HepG2 (cell line): ENCODE results near the gene BRAT1. TPM values are rescaled to one million over a fixed set of nuclear protein-coding genes. Genes with fewer than 3 reads are reported as not detected.
A peak's percentile ranks its signal among the peaks of the same experiment; 100 is the strongest.

Source experiments
- HOXA3 ChIP-seq: sonication (generic); formaldehyde crosslinking; IDR thresholded peaks from 2 replicates; pipeline ENCODE4 v1.5.0; 2020; ENCODE audit warnings: missing genetic modification reagents
- POLR2G ChIP-seq: fragments of 200-400 bp; formaldehyde crosslinking; IDR thresholded peaks from 2 replicates; pipeline ENCODE4 v1.6.1; 2018; ENCODE audit warnings: mild to moderate bottlenecking, low read depth, low read length, moderate library complexity
- PRDM15 ChIP-seq: sonication (generic); formaldehyde crosslinking; IDR thresholded peaks from 2 replicates; pipeline ENCODE4 v1.4.0; 2020; ENCODE audit warnings: missing genetic modification reagents
- ZNF639 ChIP-seq: conservative IDR thresholded peaks from 2 replicates; pipeline ENCODE4 v1.6.1; 2018; ENCODE audit warnings: missing genetic modification reagents
- ZNF646 ChIP-seq: sonication (generic); formaldehyde crosslinking; IDR thresholded peaks from 2 replicates; pipeline ENCODE4 v1.9.0; 2021; ENCODE audit warnings: mild to moderate bottlenecking, missing genetic modification reagents
- polyA plus RNA-seq, 8 experiments: library from polyadenylated mRNA; depleted of rRNA in 3 of 8; stranded (reverse) in 7 of 8; unstranded in 1 of 8; fragments of >200 nt; fragmentation: Illumina TruSeq in 4 of 8; extraction: Trizol in 4 of 8; gene quantifications; 2 replicates each; pipeline versions ENCODE4 v1.2.1 to v1.2.3, GENCODE V29; 2011 to 2016; ENCODE audit warnings: low read depth in 4 of 8, missing spikeins in 1 of 8, mixed read lengths in 1 of 8; ENCODE audit not compliant: insufficient read depth in 1 of 8
- total RNA-seq, 5 experiments: library from RNA; depleted of rRNA; stranded (reverse); fragments of >200 nt; fragmentation: Illumina TruSeq; extraction: Trizol; gene quantifications; 2 replicates each; pipeline ENCODE4 v1.2.3, GENCODE V29; 2016; ENCODE audit warnings: low read depth in 1 of 5
- TF ChIP-seq, protein P1 (sequence below): sonication (generic); formaldehyde crosslinking; conservative IDR thresholded peaks from 2 replicates; pipeline ENCODE4 v1.5.0; 2020; ENCODE audit warnings: missing genetic modification reagents
- TF ChIP-seq, protein P2 (sequence below): sonication (generic); formaldehyde crosslinking; IDR thresholded peaks from 2 replicates; pipeline ENCODE4 v1.8.1; 2023; ENCODE audit warnings: mild to moderate bottlenecking, moderate library complexity, missing genetic modification reagents
- TF ChIP-seq, protein P3 (sequence below): IDR thresholded peaks from 2 replicates; pipeline ENCODE4 v1.4.0; 2020; ENCODE audit warnings: mild to moderate bottlenecking, missing genetic modification reagents

The BRAT1 gene
- total and polyA plus RNA-seq, 2 of the 13 experiments (the other 11 are each of a cell fraction or from before 2014, with no cell fraction given), result 10.2 to 20.3 TPM

DNA sequence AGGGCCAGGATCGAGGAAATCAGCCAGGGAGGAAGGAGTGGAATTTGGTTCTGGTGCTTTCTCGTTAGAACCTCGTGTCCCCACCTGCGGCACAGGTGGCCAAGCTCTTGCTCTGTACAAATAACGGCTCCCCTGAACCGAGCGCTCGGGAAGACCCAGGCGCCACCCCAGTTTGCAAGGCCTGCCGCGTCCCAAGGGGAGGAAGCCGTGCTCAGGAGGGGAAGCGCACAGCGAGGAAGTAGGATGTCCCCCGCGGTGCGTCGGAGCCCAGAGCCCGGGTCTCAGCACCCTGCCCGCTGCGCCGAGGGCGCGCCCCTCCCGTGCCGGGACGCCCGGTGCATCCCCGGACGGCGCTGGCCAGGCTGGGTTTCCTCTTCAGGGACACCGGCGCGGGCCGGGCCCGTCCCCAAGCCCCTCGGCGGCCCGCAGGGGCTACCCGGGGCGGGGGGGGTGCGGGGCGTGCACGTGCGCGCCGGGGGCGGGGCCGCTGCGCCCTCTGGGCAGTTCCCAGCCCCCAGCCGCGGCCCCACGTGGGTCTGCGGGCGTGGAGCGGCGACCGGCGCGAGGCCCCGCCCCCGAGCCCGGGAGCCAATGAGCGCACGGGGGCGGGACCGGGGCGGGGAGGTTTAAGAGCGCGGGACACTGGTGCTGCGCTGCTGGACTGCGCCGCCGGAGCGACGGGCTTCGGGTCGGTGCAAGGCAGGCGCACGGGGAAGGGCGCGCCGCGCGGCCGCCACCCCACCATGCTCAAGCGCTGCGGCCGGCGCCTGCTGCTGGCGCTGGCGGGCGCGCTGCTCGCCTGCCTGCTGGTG, 36.0 kb downstream of the BRAT1 start, which contains the start of gene LFNG (continued):
- TF ChIP-seq ZNF646 (no peak), ZNF639 (no peak), PRDM15 (no peak), HOXA3 (CRISPR knock-in tag) (0 out of 2 replicates have a peak, but pooled peaks have one; percentile 32), POLR2G (peak; percentile 73)
- TF ChIP-seq, protein P1, sequence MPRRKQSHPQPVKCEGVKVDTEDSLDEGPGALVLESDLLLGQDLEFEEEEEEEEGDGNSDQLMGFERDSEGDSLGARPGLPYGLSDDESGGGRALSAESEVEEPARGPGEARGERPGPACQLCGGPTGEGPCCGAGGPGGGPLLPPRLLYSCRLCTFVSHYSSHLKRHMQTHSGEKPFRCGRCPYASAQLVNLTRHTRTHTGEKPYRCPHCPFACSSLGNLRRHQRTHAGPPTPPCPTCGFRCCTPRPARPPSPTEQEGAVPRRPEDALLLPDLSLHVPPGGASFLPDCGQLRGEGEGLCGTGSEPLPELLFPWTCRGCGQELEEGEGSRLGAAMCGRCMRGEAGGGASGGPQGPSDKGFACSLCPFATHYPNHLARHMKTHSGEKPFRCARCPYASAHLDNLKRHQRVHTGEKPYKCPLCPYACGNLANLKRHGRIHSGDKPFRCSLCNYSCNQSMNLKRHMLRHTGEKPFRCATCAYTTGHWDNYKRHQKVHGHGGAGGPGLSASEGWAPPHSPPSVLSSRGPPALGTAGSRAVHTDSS, result no peak
- TF ChIP-seq, protein P2, sequence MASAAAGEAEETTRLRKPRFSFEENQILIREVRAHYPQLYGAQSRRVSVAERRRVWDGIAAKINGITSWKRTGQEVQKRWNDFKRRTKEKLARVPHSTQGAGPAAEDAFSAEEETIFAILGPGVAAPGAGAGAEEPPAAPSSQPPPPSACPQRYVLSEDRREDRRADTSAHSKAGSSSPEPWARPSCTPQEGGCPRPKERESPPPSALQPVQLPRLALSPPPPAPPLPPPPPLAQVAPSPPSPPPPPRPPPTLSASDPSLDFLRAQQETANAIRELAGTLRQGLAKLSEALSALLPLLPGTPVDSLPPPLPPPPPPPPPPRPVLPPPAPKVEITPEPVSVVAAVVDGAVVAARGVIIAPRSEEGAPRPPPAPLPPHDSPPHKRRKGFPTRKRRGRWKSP (CRISPR knock-in tag), result peak; percentile 96
- TF ChIP-seq, protein P3, sequence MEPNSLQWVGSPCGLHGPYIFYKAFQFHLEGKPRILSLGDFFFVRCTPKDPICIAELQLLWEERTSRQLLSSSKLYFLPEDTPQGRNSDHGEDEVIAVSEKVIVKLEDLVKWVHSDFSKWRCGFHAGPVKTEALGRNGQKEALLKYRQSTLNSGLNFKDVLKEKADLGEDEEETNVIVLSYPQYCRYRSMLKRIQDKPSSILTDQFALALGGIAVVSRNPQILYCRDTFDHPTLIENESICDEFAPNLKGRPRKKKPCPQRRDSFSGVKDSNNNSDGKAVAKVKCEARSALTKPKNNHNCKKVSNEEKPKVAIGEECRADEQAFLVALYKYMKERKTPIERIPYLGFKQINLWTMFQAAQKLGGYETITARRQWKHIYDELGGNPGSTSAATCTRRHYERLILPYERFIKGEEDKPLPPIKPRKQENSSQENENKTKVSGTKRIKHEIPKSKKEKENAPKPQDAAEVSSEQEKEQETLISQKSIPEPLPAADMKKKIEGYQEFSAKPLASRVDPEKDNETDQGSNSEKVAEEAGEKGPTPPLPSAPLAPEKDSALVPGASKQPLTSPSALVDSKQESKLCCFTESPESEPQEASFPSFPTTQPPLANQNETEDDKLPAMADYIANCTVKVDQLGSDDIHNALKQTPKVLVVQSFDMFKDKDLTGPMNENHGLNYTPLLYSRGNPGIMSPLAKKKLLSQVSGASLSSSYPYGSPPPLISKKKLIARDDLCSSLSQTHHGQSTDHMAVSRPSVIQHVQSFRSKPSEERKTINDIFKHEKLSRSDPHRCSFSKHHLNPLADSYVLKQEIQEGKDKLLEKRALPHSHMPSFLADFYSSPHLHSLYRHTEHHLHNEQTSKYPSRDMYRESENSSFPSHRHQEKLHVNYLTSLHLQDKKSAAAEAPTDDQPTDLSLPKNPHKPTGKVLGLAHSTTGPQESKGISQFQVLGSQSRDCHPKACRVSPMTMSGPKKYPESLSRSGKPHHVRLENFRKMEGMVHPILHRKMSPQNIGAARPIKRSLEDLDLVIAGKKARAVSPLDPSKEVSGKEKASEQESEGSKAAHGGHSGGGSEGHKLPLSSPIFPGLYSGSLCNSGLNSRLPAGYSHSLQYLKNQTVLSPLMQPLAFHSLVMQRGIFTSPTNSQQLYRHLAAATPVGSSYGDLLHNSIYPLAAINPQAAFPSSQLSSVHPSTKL (CRISPR knock-in tag), result no peak
